HEK293 (cell line): Measurements from ENCODE around the gene C20orf144.
A peak's percentile ranks its signal among the peaks of the same experiment; 100 is the strongest.

Source experiments
- CTCF ChIA-PET: fragments of 350-600 bp; formaldehyde crosslinking; extraction: SDS; loops from one replicate; lab custom pipeline; 2021; ENCODE audit warnings: antibody characterized with exemption; lab: Yijun Ruan, JAX
- POLR2A ChIA-PET: fragments of 300-600 bp; formaldehyde crosslinking; extraction: SDS; loops from one replicate; lab custom pipeline; 2020; ENCODE audit warnings: antibody characterized with exemption, inconsistent platforms; lab: Yijun Ruan, JAX
- H3K27ac ChIP-seq: fragments of 200-500 bp; sonication (Bioruptor generic); 2 replicates; pipeline ENCODE4 v1.5.1; 2014; ENCODE audit warnings: low read depth, low read length, control low read depth, inconsistent platforms; ENCODE audit errors: extremely low read depth
- H3K36me3 ChIP-seq, 2 experiments: fragments of 200-500 bp in 1 of 2; sonication (Bioruptor generic) in 1 of 2; 1 replicate in 1 of 2; 2 replicates in 1 of 2; pipeline ENCODE4 v1.5.1; 2014 to 2017; ENCODE audit warnings: inconsistent platforms in 2 of 2, low read length in 2 of 2; ENCODE audit not compliant: control insufficient read depth in 2 of 2, insufficient read depth in 1 of 2
- H3K4me1 ChIP-seq: fragments of 200-500 bp; sonication (Bioruptor generic); 2 replicates; pipeline ENCODE4 v1.5.1; 2014; ENCODE audit warnings: mild to moderate bottlenecking, low read length, inconsistent platforms; ENCODE audit not compliant: control insufficient read depth, insufficient read depth
- H3K4me3 ChIP-seq: 2 replicates; pipeline ENCODE4 v1.5.1; 2011; ENCODE audit warnings: low read depth, mild to moderate bottlenecking, control low read depth, low read length, moderate library complexity
- H3K9me3 ChIP-seq: fragments of 200-500 bp; sonication (Bioruptor generic); 2 replicates; pipeline ENCODE4 v1.5.1; 2014; ENCODE audit warnings: low read depth, low read length, inconsistent platforms; ENCODE audit not compliant: control insufficient read depth, insufficient read depth
- GFI1B ChIP-seq: fragments of 450-650 bp; formaldehyde crosslinking; IDR thresholded peaks from 2 replicates; pipeline ENCODE4 v1.5.1; 2016; ENCODE audit warnings: missing biosample characterization, missing genetic modification characterization
- KLF1 ChIP-seq: fragments of 450-650 bp; formaldehyde crosslinking; IDR thresholded peaks from 2 replicates; pipeline ENCODE4 v1.5.1; 2016; ENCODE audit warnings: missing biosample characterization, missing genetic modification characterization
- OSR2 ChIP-seq: fragments of 450-650 bp; formaldehyde crosslinking; IDR thresholded peaks from 2 replicates; pipeline ENCODE4 v1.5.1; 2016; ENCODE audit warnings: missing biosample characterization, missing genetic modification characterization
- PRDM1 ChIP-seq: fragments of 450-650 bp; formaldehyde crosslinking; IDR thresholded peaks from 2 replicates; pipeline ENCODE4; 2016; ENCODE audit warnings: missing biosample characterization, missing genetic modification characterization
- SCRT2 ChIP-seq: fragments of 450-650 bp; formaldehyde crosslinking; IDR thresholded peaks from 2 replicates; pipeline ENCODE4 v1.5.1; 2016; ENCODE audit warnings: missing biosample characterization, missing genetic modification characterization
- ZBTB7A ChIP-seq: fragments of 450-650 bp; formaldehyde crosslinking; IDR thresholded peaks from 2 replicates; pipeline ENCODE4 v1.5.1; 2016; ENCODE audit warnings: low read depth, missing biosample characterization, missing genetic modification characterization
- ZNF19 ChIP-seq: fragments of 450-650 bp; formaldehyde crosslinking; IDR thresholded peaks from 2 replicates; pipeline ENCODE4; 2016; ENCODE audit warnings: missing biosample characterization, missing genetic modification characterization, low read depth
- ZNF2 ChIP-seq: fragments of 450-650 bp; formaldehyde crosslinking; IDR thresholded peaks from 2 replicates; pipeline ENCODE4 v1.5.1; 2016; ENCODE audit warnings: missing biosample characterization, missing genetic modification characterization
- ZNF202 ChIP-seq: fragments of 450-650 bp; formaldehyde crosslinking; IDR thresholded peaks from 2 replicates; pipeline ENCODE4 v1.5.1; 2016; ENCODE audit warnings: missing biosample characterization, missing genetic modification characterization, borderline replicate concordance
- ZNF24 ChIP-seq: fragments of 450-650 bp; formaldehyde crosslinking; IDR thresholded peaks from 2 replicates; pipeline ENCODE4 v1.5.1; 2016; ENCODE audit warnings: missing biosample characterization, missing genetic modification characterization
- ZNF585B ChIP-seq: fragments of 450-650 bp; formaldehyde crosslinking; IDR thresholded peaks from 2 replicates; pipeline ENCODE4 v1.5.1; 2016; ENCODE audit warnings: missing biosample characterization, missing genetic modification characterization
- ZNF664 ChIP-seq: fragments of 450-650 bp; formaldehyde crosslinking; IDR thresholded peaks from 2 replicates; pipeline ENCODE4 v1.5.1; 2016; ENCODE audit warnings: missing biosample characterization, missing genetic modification characterization
- ZSCAN23 ChIP-seq: fragments of 450-650 bp; formaldehyde crosslinking; IDR thresholded peaks from 2 replicates; pipeline ENCODE4 v1.5.1; 2016; ENCODE audit warnings: missing biosample characterization, missing genetic modification characterization
- ZSCAN30 ChIP-seq: fragments of 450-650 bp; IDR thresholded peaks from 2 replicates; pipeline ENCODE4 v1.5.1; 2018; ENCODE audit warnings: missing biosample characterization, mild to moderate bottlenecking, missing genetic modification characterization, moderate library complexity
- TF ChIP-seq, protein P1 (sequence below): fragments of 450-650 bp; formaldehyde crosslinking; IDR thresholded peaks from 2 replicates; pipeline ENCODE4 v1.5.1; 2016; ENCODE audit warnings: missing biosample characterization, missing genetic modification characterization
- TF ChIP-seq, protein P2 (sequence below): fragments of 450-650 bp; formaldehyde crosslinking; IDR thresholded peaks from 2 replicates; pipeline ENCODE4 v1.5.1; 2016; ENCODE audit warnings: missing biosample characterization, missing genetic modification characterization, borderline replicate concordance

The C20orf144 gene

DNA sequence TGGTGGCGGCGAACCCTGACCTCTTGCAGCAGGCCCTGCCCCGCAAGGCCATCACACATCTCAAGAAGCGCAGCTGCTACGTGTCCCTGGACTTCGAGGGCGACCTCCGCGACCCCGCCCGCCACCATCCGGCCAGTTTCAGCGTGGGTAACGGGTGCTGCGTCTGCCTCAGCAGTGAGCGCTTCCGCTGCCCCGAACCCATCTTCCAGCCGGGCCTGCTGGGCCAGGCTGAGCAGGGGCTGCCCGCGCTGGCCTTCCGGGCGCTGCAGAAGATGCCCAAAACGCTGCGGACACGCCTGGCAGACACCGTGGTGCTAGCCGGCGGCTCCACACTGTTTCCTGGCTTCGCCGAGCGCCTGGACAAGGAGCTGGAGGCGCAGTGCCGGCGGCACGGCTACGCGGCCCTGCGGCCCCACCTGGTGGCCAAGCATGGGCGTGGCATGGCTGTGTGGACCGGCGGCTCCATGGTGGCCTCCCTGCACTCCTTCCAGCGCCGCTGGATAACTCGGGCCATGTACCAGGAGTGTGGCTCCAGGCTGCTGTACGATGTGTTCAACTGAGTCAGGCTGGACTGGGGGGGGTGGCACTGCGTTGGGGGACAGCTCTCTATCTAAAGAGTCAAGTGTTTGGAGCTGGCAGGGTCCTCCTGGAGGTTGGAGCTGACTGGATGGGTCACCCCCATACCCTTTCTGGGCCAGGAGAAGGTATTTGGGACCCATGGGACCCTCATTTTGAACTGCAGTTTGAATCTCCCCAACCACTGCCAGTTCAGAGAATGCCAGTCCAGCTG is 5.7 kb downstream of the C20orf144 start (continued):
- TF ChIP-seq, protein P1, sequence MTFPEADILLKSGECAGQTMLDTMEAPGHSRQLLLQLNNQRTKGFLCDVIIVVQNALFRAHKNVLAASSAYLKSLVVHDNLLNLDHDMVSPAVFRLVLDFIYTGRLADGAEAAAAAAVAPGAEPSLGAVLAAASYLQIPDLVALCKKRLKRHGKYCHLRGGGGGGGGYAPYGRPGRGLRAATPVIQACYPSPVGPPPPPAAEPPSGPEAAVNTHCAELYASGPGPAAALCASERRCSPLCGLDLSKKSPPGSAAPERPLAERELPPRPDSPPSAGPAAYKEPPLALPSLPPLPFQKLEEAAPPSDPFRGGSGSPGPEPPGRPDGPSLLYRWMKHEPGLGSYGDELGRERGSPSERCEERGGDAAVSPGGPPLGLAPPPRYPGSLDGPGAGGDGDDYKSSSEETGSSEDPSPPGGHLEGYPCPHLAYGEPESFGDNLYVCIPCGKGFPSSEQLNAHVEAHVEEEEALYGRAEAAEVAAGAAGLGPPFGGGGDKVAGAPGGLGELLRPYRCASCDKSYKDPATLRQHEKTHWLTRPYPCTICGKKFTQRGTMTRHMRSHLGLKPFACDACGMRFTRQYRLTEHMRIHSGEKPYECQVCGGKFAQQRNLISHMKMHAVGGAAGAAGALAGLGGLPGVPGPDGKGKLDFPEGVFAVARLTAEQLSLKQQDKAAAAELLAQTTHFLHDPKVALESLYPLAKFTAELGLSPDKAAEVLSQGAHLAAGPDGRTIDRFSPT (tag by site-specific recombination): 0 out of 2 replicates have a peak, but pooled peaks have one; percentile 52
- TF ChIP-seq, protein P2, sequence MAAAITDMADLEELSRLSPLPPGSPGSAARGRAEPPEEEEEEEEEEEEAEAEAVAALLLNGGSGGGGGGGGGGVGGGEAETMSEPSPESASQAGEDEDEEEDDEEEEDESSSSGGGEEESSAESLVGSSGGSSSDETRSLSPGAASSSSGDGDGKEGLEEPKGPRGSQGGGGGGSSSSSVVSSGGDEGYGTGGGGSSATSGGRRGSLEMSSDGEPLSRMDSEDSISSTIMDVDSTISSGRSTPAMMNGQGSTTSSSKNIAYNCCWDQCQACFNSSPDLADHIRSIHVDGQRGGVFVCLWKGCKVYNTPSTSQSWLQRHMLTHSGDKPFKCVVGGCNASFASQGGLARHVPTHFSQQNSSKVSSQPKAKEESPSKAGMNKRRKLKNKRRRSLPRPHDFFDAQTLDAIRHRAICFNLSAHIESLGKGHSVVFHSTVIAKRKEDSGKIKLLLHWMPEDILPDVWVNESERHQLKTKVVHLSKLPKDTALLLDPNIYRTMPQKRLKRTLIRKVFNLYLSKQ (tag by site-specific recombination): no peak
- TF ChIP-seq ZNF2 (tag by site-specific recombination) (peak; percentile 97), ZNF202 (tag by site-specific recombination) (peak; percentile 47; the same call in 1 of the 2 replicates)

DNA sequence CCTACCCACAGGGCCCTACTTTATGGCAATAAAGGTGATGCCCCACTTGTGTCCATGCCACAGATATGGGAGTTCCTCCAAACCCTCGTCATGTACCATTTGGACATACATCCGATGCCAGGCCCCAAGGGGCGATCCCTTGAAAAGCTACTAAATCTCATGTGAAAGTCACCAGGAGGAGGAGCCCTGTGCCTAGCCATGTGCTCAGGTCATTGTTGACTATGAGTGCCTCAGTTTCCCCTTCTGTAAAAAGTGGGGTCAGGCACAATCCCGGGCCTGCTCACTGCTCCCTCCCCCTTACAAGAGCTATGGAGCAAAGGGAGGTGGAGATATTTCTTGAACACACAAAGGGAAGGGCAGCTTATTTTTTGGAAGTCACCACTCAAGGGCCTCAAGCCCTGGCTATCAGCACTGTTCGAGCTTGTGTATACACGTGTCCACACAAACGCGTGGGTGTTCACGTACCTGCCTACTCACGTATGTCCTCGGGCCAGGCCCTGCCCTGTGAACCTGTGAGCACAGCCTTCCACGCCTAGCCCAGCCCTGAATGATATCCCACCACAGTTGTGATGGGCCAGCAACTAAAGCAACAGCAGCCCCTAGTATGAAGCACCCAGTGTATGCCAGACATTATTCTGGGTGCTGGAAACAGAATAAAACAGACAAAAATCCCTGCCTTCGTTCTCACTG is 6.5 kb downstream of the C20orf144 start:
- POLR2A ChIA-PET: interaction anchor here (2.3 kb wide), 1 partner anchor 16 kb away, joined by 6 read pairs; no protein-coding TSS in a partner anchor
- H3K4me3 ChIP-seq: no peak overlapping the region
- TF ChIP-seq ZNF585B (tag by site-specific recombination): no peak
- no peak for TF ChIP-seq ZBTB7A (tag by site-specific recombination)
- no peak for TF ChIP-seq ZSCAN30 (tag by site-specific recombination)
- TF ChIP-seq SCRT2 (tag by site-specific recombination): no peak
- TF ChIP-seq ZNF24 (tag by site-specific recombination): no peak
- no peak for TF ChIP-seq ZSCAN23 (tag by site-specific recombination)
- TF ChIP-seq OSR2: no peak
- no peak for TF ChIP-seq ZNF664 (tag by site-specific recombination)
- TF ChIP-seq GFI1B (tag by site-specific recombination): no peak
- TF ChIP-seq, protein P2 (tag by site-specific recombination): no peak
- no peak for TF ChIP-seq ZNF19 (tag by site-specific recombination)
- TF ChIP-seq PRDM1 (tag by site-specific recombination): no peak
- no peak for TF ChIP-seq KLF1 (tag by site-specific recombination)

More for the DNA sequence above, 6.5 kb downstream of the C20orf144 start:
- no peaks in the 10 kb centered on the region for H3K9me3 ChIP-seq
- peaks cover 0 to 56% of the 10 kb centered on the region in 2 experiments; a peak in 1 of 3 replicates for H3K36me3 ChIP-seq
- CTCF ChIA-PET: interaction anchor here (0.6 to 1.3 kb wide), 5 partner anchors 10 to 220 kb away, joined by 3 to 6 read pairs (median 4); no protein-coding TSS in a partner anchor
- no peak overlapping the region for H3K27ac ChIP-seq
- H3K4me1 ChIP-seq: no peaks in the 10 kb centered on the region
